Ureter (tissue), 1 donor: ENCODE data around the gene CENPE. TPM values are rescaled to one million over a fixed set of nuclear protein-coding genes. Genes with fewer than 3 reads are reported as not detected.

ENCODE experiments used
- DNase-seq: peaks from one replicate; pipeline ENCODE4 v3.0.0-alpha.2; 2020; ENCODE audit warnings: low spot score
- total RNA-seq: library from RNA; stranded (reverse); gene quantifications from one replicate; pipeline ENCODE4 v1.2.4, GENCODE V29; 2023
- donor health status: DM: yes; HTN: yes; CAD: no.

The CENPE gene
- total RNA-seq, 1 donor from 2014 or later: 1.3 TPM

DNA sequence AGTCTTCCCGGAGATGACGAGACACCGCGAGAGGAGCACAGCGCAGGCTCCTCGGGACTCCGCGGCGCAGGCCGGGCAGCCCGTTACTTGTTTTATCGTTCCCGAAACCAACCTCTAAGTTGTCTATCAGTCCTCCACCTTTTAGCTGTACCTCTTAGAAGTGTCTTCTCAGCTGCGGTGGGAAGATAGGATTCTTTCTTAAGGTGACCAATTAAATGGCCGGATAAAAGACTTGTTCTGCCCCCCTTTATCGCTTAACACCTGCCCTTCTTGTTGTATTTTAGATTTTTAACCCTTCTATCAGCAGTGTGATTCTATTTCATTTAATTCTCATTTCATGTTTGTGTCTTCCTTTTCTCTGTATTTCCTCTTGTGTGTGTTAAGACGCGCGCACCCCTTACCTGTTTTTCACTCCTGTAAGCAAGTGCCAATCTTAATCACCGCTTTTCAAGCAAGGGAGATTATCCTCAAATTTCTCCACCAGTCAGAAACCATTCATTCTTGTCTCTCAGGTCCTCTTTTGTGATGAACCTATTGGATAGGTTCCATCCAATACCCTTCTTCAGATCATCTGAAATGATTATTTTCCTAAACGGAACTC lies 121.3 kb downstream of the CENPE start, which contains the start of gene SLC9B2:
TSS of gene SLC9B2 (minus strand) at position 15 of the 601 bp plus-strand sequence. CDS start 9,211 bp downstream, outside the sequence.
- no peak for DNase-seq

GRCh38 chr4:103075894-103076746 lies 122.0 kb downstream of the CENPE start:
- DNase-seq: peak; percentile 71

DNA sequence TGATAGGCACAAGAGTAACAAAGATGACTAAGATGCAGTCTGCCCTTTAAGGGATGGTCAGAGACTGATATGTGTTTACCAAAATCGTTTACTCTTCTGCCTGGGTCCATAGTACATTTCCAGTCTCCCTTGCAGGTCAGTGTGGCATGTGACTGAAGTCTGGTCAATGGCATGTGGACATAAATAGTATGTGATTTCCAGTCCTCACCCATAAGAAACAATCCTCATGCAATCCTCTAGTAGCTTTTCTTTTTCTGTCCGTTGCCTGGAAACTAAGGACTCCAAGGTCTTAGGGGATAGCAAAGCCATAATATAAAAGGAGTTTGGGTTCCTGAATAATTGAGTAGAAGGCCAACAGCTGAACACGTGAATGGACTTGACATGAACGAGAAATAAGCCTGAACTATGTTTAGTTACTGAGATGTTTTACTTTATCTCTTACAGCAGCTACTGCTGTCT lies 122.7 kb downstream of the CENPE start:
- DNase-seq: no peak

DNA sequence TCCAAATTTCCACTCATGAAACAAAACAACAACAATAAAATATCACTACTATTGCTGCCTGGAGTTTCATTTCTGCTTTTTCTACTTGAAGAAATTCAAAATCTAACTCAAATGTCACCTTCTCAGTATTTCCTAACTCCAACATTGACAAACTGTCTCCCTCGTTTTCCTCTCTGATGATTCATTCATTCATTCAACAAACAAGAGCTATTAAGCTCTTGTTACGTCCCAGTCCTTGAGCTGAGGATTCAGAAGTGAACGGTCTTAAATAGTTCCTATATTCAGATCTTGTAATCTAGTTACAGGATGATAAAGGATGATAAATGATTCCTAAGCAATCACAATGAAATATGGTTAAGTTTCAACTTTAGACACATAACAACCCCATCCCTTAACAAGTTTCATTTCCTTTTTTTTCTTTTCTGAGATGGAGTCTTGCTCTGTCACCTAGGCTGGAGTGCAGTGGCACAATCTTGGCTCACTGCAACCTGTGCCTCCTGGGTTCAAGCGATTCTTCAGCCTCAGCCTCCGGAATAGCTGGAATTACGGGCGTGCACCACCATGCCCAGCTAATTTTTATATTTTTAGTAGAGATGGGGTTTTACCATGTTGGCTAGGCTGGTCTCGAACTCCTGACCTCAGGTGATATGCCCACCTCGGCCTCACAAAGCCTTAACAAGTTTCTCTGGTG lies 123.3 kb downstream of the CENPE start:
- DNase-seq: no peak

GRCh38 chr4:103073792-103074438 lies 124.2 kb downstream of the CENPE start:
- DNase-seq: no peak

- DNase-seq: no peak
Observed at GRCh38 chr4:103067841-103068547, 130.1 kb downstream of the CENPE start.

DNA sequence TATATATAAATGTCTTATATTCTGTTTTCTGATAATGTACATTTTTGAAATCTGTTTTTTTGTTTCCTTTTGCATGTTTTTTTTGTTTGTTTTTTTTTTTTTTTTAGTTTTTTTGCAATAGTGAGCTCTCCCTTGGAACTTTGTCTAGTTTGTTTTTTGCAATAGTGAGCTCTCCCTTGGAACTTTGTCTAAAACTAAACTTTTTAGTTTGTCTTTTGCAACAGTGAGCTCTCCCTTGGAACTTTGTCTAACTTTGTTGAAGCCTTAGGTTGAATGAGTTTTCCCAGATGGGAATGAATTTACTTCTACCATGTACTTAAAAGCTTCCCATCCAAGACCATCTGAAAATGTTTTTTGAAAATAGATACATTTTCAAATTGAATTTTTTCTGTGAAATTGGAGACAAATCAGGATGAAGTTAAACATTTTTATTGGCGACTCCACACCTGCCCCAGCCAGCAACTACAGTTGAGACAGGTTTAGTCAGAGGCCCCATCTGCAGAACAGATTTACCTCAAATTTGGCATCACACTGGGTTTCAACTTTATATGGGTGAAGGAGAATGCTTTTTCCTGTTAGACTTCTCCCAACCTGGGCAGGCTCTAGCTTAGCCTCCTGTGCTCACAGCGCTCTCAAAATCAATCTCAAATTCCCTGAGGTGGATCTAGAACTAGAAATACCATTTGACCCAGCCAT lies 137.5 kb downstream of the CENPE start:
- no peak for DNase-seq

Other genes starting within 250 kb of the CENPE start
- gene SLC9B1, start 178.6 kb downstream of the CENPE start, total RNA-seq: 1.8 TPM
- 13.0 TPM for gene SLC9B2, start 121.6 kb downstream of the CENPE start, total RNA-seq
- 41.4 TPM for gene BDH2, start 98.5 kb downstream of the CENPE start, total RNA-seq